Stimulated activated CD8-positive, alpha-beta memory T cell treated with anti-CD3 and anti-CD28 coated beads, Interleukin-15, amount 100 ng/mL, for 1 hour (primary cell): ENCODE results near the gene SPRED2.

Source experiments
- DNase-seq: peaks from one replicate; pipeline ENCODE4 v3.0.0-alpha.2; 2020; ENCODE audit warnings: low read depth

SPRED2 gene

DNA sequence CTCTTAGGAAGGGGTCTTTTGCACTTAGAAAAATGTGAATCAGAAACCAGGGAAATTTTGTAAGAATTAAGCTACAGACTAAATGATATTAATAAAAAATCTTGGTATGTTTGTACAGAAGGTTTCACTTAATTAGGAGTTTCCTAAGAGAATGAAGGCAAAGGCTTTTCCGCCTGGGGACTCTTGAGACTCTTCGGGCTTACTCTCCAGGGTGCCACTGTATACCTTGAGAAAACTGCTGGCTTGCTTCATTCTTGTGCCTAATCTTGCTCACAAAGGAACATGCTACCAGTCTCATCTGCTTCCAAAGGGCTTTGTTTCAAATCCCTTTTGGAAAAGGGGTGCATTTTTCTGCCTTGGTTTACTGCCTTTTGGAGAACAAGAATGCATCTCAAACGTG, 155.3 kb downstream of the SPRED2 start:
- no peak for DNase-seq

GRCh38 chr2:65276609-65277008, 155.8 kb downstream of the SPRED2 start:
- DNase-seq = no peak

DNA sequence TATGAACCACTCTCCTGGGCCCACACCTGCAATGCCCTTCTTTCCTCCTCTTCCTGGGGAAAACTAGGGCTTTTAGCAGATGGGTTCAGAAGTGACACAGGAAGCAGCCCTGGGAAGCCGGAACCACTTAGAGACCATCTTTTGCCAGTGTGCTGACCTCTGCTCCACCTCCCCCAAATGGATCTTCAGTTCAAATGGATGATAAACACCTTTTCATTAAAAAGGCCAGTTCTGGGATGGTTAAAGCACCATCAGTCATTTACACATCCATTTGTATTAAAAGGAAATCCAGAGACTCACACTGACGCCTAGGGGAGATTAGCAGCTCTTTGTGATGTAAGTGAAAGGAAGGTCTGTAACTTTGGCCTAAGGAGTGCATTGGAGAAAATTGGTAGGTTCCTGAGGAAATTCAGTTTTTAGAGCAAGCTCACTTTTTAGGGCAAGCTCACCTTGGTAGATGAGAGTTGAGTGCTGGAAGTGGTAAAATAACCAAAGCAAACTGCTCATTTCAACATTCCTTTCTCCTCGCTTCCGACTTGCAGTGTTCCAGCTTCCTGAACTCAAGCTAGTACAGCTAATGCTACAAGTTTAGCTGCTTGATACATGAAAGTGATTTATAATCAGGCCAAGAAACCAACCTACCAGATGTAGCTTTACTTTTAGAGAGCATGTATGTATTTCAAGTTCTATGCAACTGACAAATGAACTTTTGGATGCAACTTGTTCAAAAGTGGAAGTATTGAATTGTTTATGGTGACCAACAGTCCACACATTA, 157.1 kb downstream of the SPRED2 start:
- DNase-seq = no peak

- no peak for DNase-seq
Measured at GRCh38 chr2:65273344-65273743, 159.1 kb downstream of the SPRED2 start.

GRCh38 chr2:65268957-65269356, 163.4 kb downstream of the SPRED2 start:
- no peak for DNase-seq

- no peak for DNase-seq
Measured at GRCh38 chr2:65267008-65267407, 165.4 kb downstream of the SPRED2 start.

- DNase-seq = no peak
Measured at GRCh38 chr2:65265671-65266045, 166.7 kb downstream of the SPRED2 start.

DNA sequence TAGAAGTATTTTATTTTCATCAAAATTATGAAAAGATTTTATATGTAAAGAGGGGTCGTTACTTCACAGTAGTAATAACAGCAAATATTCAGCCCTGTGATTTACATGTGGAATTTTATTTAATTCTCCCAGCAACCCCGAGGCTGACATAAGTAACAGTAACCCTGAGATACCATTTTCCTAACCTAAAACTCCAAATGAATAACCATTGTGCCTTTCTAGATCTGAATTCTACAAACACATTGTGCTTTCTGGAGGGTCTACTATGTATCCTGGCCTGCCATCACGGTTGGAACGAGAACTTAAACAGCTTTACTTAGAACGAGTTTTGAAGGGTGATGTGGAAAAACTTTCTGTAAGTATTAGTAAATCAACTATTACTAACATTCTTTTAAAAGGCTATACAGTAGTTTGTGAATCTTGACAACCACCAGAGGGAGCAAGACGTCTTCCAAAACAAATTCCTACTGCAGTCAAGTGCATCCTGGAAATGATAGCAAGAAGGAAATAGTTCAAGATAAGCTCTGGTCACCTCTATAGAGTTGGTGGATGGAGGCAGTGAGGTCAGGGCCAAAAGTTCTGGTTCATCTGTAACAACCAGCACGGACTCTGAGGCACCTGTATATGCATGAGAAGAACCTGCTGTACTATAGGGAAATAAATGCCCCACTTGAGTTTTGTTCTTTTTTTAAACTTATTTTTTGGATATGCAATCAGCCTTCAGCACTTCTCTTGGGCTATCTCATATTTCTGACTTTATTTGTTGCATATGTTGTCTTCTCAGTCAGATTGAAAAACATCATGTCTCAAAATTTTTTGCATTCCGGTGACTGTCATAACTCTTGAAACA, 167.4 kb downstream of the SPRED2 start:
- no peak for DNase-seq

GRCh38 chr2:65263986-65264385, 168.4 kb downstream of the SPRED2 start:
- no peak for DNase-seq

DNA sequence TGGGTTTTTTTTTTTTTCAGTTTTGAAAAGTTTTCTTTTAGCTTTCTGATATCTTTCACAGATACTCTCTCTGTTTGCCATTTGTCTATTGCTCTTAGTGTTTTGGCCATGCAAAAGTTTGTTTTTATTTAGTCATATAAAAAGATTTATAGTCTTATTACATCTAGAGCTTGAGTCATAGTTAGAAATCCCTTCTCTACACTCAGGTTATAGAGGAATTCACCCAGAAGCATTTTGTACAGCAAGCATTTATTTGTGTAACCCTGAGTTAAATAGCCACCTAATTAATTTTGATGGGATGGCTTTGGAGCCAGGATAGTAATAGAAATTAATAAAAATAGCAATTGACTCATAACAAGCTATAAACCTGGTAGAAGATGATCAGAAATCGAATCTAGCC, 169.1 kb downstream of the SPRED2 start:
- DNase-seq = no peak

- DNase-seq = no peak
Measured at GRCh38 chr2:65261676-65262075, 170.7 kb downstream of the SPRED2 start.
